GM08714 (cell line): ENCODE measurements around the gene CA10.

ENCODE experiments used
- H3K4me3 ChIP-seq: fragments of 200-500 bp; sonication (Bioruptor generic); 2 replicates; pipeline ENCODE4 v1.5.1; 2014; ENCODE audit warnings: mild to moderate bottlenecking, low read length, inconsistent platforms
- ZNF274 ChIP-seq: IDR thresholded peaks from 2 replicates; pipeline ENCODE4 v1.6.1; 2012; ENCODE audit warnings: mild to moderate bottlenecking, low read depth, low read length

The CA10 gene

DNA sequence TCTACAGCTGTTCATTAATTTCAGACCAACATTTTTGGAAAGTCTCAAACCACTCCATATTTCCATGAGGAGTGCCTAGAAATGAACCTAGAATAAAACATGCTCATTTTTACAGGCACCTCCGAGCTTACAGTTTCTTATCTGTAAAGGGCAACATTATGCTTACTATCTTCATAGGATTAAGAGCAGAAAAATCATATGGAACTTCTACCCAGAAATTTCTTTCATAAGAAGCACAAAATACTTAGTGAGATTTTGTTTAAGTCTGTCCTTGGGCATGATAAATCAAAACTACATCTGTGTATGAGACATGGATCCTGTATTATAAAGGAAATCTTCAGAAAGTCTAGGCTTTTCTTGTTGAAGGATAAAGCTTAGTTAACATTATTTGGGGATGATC is 187.4 kb downstream of the CA10 start:
- TF ChIP-seq ZNF274, result no peak
- no peak overlapping the region for H3K4me3 ChIP-seq

DNA sequence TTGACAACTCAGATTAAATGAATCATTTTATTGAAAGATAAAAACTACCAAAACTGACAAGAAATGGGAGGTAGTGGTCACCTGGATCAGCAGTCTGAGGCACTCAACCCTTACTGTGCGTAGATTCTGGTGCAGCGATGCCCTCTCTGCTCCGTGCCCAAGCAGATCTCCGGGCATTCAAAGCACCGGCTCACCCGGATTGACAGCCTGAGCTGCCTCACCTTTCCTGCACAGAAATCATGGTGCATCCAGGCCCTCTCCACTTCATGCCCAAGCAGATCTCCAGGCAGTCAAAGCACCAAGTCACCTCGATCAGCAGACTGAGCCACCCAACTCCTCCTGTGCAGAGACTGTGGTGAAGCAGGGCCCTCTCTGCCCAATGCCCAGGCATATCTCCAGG is 196.8 kb downstream of the CA10 start:
- no peak for TF ChIP-seq ZNF274
- H3K4me3 ChIP-seq, result no peak overlapping the region

DNA sequence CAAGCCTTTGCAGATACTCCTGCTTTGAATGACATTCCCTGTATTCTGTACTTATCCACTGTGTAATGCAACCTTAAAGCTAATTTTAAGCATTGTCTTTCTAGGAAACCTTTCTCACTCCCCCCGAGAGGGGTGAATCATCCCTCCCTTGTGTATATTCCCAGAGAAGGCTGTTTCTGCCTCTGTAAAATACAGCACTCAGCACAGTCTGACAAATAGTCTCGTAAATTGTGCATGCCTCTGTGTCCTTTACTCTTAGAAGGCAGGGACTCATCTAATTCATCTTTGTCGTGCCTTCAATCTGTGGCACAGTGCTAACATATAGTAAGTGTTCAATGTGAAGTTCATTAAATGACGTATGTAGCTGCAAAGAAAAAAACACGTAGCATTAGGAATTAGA is 200.7 kb downstream of the CA10 start:
- H3K4me3 ChIP-seq, result no peak overlapping the region
- TF ChIP-seq ZNF274, result no peak

DNA sequence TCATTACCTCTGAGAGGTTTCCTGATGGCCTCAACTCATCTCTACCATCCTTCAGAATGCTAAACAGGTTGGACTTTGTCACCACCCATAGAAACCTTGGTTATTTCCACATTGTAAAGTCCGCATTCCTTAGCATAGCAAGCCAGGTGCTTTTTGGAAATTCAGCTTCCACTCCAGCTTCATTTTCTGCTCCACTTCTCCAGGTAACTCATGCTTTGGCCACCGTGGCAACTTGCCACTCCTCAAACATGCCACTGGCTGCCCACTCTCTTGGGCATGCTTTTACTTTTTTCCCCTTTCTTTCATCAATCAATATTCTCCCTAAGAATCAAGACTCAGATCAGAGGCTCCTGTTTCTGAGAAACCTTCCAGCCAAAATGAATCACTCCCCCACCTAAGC is 203.3 kb downstream of the CA10 start:
- TF ChIP-seq ZNF274, result no peak
- H3K4me3 ChIP-seq, result no peak overlapping the region

DNA sequence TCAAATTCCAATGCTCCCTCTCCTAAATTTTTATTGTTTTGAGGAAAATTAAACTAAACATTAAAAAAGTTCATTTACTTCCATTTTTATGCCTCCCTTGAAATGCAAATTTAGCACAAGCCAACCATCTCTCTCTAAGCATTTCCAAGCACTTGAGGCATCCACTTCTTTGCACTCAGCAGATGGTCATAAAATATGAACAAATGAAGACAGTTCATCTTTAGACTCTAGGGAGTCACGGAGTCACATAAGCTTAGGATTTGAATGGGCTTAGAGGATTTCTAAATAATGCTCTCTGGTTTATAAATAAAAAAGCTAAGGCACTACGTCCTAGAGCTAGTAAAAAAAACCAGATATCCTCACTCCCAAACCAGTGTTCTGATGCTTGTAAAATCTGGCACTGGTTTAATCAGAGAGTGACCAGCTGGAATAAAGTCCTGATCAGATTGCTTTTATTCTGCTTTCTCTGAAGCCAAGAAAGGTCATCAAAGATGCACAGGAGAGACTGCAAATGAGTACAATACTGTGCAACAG is 204.2 kb downstream of the CA10 start:
- H3K4me3 ChIP-seq, result no peak overlapping the region
- TF ChIP-seq ZNF274, result no peak

DNA sequence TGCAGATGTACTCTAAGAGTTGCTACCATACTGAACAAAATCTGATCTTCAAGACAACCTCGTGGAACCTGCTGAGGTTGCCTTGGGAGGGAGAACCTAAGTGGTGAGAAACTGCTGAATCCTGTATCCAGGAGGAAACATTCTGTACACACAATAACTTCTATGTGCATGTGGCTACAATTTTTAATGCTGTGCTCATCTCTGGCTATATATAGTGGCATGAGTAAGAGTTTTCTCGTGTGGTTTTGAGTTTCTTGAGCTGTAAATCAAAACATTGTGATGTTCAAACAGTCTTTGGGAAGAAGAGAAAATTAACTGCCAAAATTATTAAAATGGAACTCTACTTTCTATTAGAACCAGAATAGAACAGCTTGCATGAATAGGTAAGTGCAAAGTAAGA is 206.8 kb downstream of the CA10 start:
- no peak overlapping the region for H3K4me3 ChIP-seq
- no peak for TF ChIP-seq ZNF274

DNA sequence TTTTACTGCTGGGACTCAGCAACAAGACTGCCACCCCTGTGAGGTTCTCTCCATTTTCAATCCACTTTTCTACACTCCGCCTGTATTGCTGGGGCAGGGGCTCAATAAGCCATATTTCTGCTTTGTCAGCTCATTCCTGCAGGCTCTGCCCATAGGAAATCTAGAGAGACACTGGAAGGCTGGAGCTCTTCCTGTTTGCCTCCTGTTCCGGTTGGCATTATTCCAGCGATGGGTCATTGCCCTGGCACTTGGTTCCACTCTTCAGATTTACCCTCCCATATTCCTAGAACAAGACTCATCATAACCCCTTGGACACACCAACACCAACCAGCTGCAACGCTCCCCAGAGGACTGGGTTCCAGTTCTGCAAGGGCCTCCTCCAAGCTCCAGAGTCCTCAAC is 210.4 kb downstream of the CA10 start:
- no peak for TF ChIP-seq ZNF274
- H3K4me3 ChIP-seq, result no peak overlapping the region

DNA sequence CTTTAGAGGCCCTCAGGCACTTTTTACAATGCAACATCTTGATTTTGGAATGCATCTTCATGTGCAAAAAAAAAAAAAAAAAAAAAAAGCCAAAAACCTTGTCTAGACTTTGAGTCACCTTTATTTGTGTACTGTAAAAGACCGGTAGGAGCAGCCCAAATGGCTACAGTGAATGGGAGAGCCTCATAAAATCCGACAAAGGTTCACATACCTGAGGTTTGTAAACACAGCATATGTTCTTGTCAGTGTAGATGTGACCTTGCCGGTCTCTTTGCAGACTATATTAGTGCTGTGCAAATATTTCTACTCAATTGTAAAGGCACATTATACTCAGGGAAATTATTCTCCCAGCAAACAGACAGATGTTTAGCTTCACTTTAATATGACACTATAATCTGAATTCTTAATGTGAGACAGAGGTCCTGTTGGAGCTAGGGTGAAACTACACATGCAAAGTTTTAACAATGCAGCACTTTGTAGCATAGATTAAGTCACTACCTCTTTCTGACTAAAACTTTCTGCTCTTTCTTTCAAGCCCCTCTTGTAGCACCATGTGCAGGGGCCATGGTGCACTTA is 211.3 kb downstream of the CA10 start:
- no peak overlapping the region for H3K4me3 ChIP-seq
- TF ChIP-seq ZNF274, result no peak

DNA sequence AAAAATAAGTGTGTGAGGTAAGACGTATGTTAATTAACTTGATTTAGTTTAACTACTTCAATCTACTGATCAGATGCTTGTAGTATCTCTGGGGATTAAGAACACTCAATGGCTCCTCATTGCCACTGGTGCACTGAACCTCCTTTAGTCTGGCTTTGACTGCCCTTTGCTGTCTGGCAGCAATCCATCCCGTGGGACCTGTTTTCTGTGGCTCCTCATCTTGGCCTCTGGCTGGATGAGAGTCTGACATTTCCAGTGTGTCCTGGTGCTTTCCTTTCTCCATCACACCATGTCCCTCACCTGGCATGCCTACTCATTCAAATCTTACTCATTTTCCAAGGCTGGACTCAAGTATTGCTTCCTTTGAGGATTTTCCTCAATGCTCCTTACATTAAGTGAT is 212.2 kb downstream of the CA10 start:
- H3K4me3 ChIP-seq, result no peak overlapping the region
- TF ChIP-seq ZNF274, result no peak

DNA sequence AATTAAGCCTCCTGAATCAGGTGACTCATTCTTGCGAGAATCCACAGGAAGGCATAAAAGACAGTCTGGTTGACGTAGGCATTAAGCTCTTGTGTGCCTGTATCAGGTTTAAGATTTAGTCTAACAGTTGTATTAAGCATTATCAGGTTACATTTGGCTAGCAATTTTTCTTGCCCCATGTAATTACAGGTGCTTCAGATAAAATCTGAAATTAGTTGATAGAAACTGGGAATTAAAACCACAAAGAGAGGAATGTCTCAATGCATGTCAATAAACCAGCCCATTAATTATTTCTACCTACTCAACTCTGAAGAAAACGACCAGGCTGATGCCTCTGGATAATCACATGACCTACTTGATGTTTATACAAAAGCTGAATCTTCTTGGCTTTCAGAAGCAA is 217.2 kb downstream of the CA10 start:
- no peak overlapping the region for H3K4me3 ChIP-seq
- no peak for TF ChIP-seq ZNF274

DNA sequence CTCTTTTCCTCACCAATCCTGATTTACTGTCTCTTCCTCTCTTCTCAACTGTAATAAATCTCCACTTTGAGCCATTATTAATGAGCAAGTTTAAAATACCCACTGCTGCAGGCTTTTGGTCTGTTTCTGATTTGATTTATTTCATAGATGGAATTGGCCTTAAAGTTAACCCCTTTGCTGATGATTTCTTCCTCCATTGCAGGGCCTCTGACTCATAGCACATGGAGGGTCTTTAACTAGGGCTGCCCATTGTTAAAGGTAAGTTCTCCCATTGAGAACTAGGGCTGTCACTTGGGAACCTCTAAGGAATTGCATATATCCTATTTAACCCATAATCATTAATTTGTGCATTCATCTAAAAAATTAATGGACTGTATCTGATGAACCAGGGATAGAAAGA is 221.2 kb downstream of the CA10 start:
- no peak overlapping the region for H3K4me3 ChIP-seq
- TF ChIP-seq ZNF274, result no peak

DNA sequence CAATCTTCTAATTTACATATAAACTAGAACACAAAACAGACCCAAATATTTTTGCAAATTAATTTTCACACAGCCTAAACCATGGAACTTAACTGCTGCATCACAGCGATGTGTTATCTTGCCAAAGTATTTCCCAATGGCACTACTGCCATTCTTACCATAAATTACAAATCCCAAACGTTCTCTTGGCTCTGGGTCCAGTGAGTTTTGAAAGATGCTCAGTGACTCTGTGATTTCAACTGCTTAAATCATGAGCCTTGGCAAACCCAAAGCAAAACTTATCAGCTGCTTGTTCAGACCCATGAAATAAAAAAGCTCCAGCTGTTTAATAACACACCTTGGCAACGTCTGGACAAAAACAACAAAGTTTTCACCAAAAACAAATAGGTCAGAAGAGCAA is 223.0 kb downstream of the CA10 start:
- TF ChIP-seq ZNF274, result no peak

DNA sequence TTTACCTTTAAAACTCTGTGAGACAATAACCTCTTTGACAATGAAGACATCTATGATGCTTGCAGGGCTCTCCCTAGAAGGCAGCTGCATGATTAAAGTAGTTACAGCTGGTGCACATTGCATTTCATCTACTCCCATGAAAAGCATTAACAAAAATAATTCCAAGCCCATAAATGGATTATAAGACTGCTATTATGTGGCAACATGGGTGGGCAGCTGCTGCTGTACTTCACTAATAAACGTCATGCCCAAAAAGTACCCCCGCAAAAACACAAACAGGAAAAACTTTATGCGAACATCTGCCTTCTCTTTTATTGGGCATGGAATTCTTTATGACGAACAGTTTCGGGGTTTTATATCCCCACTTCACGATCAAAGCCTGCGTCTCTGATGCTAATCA is 224.9 kb downstream of the CA10 start:
- TF ChIP-seq ZNF274, result no peak
- no peak overlapping the region for H3K4me3 ChIP-seq

More for the DNA sequence above, 223.0 kb downstream of the CA10 start:
- no peak overlapping the region for H3K4me3 ChIP-seq

DNA sequence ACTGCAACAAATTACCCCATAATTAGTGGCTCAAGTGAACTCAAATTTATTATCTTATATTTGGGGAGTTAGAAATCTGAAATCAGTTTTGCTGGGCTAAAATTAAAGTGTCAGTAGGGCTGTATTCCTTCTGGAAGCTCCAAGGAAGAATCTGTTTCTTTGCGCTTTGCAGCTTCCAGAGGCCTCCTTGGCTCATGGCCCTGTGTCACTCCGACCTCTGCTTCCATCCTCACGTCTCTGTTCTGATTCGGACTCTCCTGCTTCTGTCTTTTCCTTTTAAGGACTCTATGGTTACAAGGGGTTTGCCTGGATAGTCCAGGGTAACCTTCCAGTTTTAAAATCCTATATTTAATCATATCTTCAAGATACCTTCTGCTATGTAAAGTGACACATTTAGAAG is 232.1 kb downstream of the CA10 start:
- no peak overlapping the region for H3K4me3 ChIP-seq

DNA sequence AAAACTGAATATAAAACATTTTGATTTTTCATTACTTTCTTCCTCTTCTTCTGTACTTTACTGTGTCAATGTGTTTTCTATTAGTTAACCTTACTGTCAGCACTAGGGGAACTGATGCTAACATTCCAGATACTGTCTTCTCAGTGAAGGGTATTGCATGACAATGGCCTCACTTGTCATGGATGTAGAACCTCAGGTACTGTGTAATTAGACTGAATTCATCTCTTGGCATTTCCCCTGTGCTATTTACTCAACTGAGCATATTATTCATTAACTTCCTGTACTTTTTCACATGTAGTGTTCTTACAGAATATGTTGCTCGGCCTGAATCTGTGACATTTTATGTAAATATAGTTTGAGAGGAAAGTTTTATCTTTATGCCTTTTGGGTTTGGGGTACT is 237.0 kb downstream of the CA10 start:
- H3K4me3 ChIP-seq, result no peak overlapping the region
- TF ChIP-seq ZNF274, result no peak

More for the DNA sequence above, 232.1 kb downstream of the CA10 start:
- TF ChIP-seq ZNF274, result no peak

DNA sequence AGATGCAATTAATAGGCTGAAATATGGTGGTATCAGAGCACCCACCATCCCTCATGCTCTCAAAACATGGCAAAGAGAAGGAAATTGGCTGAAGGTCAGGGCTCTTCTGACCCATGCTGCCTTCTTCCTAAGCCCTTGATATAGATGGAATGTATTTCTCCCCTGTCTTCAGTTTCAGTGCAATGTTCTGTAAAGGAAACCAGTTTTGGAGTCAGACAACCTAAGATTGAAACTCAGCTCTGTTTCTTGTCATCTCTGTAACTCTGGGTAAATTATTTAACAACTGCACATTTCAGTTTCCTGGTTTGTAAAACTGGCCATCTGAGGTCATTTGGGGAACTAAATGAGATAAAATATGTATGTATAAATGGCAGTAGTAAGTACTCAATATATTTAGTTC is 243.9 kb downstream of the CA10 start:
- TF ChIP-seq ZNF274, result no peak
- H3K4me3 ChIP-seq, result no peak overlapping the region; the same call in 1 of the 2 replicates
